Activated T-helper 1 cell treated with anti-CD3 and anti-CD28 coated beads, Interleukin-12 subunit alpha, Interleukin-12 subunit beta, Interleukin-2, Interleukin-4 antibody, amounts not matched to agents 30 ng/mL and 10 ng/mL and 1 ng/mL, durations not matched to agents 14 hours and 24 hours and 36 hours (primary cell): ENCODE measurements around the gene RASAL2. TPM values are rescaled to one million over a fixed set of nuclear protein-coding genes. Genes with fewer than 3 reads are reported as not detected.
"Not testable (repeated sequence)": the region's sequence is repeated elsewhere in the genome, so short reads cannot be mapped to it uniquely, and the experiment has no call there.

Experiments
- DNase-seq: peaks from one replicate; pipeline ENCODE4 v3.0.0; 2021; ENCODE audit warnings: low spot score
- H3K27ac Mint-ChIP-seq: one replicate; pipeline ENCODE4 v1.8.0; 2021; ENCODE audit warnings: mild to moderate bottlenecking, mixed read lengths
- H3K27me3 Mint-ChIP-seq: one replicate; pipeline ENCODE4 v1.8.0; 2022; ENCODE audit warnings: mild to moderate bottlenecking, moderate library complexity, mixed read lengths; ENCODE audit not compliant: insufficient read depth
- H3K36me3 Mint-ChIP-seq: one replicate; pipeline ENCODE4 v1.8.0; 2021; ENCODE audit warnings: low read depth, mixed read lengths
- H3K4me1 Mint-ChIP-seq: one replicate; pipeline ENCODE4 v1.8.0; 2021; ENCODE audit warnings: low read depth, mixed read lengths
- H3K4me3 Mint-ChIP-seq: one replicate; pipeline ENCODE4 v1.8.0; 2021; ENCODE audit warnings: mild to moderate bottlenecking, moderate library complexity, mixed read lengths
- H3K9me3 Mint-ChIP-seq: one replicate; pipeline ENCODE4 v1.8.0; 2021; ENCODE audit warnings: mixed read lengths
- intact Hi-C: fragments of 100-400 bp; cut with micrococcal nuclease; formaldehyde crosslinking; loops from one replicate; pipeline ENCODE4 v1.15.1; 2024
- total RNA-seq: library from RNA; stranded (reverse); gene quantifications from 2 replicates; pipeline ENCODE4 v1.2.3, GENCODE V29; 2022

RASAL2 gene
- total RNA-seq, 1 donor from 2014 or later: not detected

DNA sequence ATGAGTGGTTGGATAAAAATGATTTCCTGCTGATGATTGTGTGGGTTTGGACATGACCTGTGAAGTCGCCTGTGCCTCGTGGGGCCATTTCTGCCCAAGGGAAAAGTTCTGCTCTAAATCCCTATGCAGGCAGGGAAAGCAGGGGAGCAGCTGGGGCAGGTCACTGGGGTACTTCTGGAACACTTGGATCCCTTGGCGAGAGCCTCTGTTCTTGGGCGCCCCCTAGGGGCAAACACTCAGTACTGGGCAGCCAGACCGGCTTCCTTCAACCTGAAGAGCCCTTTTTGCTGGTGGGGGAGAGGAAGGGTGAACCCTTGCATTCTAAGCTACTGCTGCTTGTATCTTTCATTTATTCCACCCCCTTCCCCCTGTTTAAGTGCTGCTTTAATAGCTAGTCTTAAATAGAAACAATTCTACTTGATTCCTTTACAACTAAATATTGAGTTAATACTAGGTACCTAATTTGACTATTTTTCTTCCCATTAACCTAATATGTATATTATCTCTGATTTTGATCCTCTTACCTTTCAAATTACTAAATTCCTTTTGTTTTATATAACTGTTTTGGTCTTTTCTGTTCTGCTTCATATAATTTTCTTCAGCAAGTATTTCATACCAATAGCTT, 407.9 kb downstream of the RASAL2 start:
- intact Hi-C loops: loop anchor here (2.0 kb wide), 1 partner anchor 191 kb away; no protein-coding TSS in a partner anchor
- no peak overlapping the region for H3K27ac Mint-ChIP-seq
- H3K4me3 Mint-ChIP-seq: no peak overlapping the region
- H3K36me3 Mint-ChIP-seq: no peaks in the 10 kb centered on the region
- H3K9me3 Mint-ChIP-seq: no peaks in the 10 kb centered on the region
- peak; percentile 31 for DNase-seq
- no peaks in the 10 kb centered on the region for H3K4me1 Mint-ChIP-seq
- H3K27me3 Mint-ChIP-seq: no peaks in the 10 kb centered on the region

DNA sequence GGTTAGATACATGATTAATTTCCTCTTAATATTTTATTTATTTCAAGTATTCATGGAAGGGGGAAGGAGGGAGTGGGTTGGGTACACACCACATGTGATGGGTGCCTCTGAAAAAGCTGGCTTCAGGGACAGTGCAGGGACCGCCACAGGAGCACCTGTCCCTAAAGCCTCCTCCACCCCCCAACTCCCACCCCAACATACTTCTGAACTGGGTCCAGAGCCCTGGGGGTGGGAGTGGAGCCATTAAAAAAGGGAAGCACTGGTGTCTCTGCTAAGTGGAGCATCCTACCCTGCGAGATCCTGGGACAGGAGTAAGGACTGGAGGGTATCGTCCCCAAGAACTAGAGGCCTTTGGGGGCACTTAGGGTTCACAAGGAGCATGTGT, 408.4 kb downstream of the RASAL2 start:
- Mint-ChIP-seq H3K4me1 (no peaks in the 10 kb centered on the region), H3K27me3 (no peaks in the 10 kb centered on the region), H3K4me3 (no peak overlapping the region), H3K9me3 (no peaks in the 10 kb centered on the region), H3K27ac (no peak overlapping the region), H3K36me3 (no peaks in the 10 kb centered on the region)
- intact Hi-C loops: no loop called here
- no peak for DNase-seq

DNA sequence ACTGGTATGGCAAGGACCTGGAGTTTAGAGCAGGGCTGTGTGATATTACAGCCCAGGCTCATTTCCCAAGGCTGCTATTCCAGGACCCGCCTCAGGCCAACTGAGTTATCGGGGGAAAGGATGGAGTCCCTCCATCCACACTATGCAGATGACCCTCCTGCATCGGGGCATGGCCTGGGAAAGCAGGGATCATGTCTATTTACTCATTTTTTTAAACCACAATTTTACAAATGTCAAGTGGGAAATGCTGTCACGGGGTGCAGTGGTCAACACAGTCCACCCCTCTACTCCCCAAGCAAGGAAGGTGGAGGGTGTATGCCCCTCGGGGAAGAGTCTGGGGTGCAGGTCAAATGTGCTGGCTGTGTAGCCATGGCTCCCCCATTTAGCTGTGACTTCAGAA, 409.0 kb downstream of the RASAL2 start:
- Mint-ChIP-seq H3K27me3 (no peaks in the 10 kb centered on the region), H3K9me3 (no peaks in the 10 kb centered on the region), H3K27ac (no peak overlapping the region), H3K4me1 (no peaks in the 10 kb centered on the region), H3K36me3 (no peaks in the 10 kb centered on the region), H3K4me3 (no peak overlapping the region)
- intact Hi-C loops: no loop called here
- DNase-seq: no peak

DNA sequence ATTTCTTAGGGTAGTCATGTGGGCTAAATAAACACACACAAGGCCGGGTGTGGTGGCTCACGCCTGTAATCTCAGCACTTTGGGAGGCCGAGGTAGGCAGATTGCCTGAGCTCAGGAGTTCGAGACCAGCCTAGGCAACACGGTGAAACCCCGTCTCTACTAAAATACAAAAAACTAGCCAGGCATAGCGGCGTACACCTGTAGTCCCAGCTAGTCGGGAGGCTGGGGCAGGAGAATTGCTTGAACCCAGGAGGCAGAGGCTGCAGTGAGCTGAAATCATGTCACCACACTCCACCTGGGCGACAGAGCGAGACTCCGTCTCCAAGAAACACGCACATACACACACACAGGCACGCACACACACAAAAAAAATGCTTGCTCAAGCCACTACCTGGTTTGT, 409.4 kb downstream of the RASAL2 start:
- H3K27me3 Mint-ChIP-seq, H3K4me3 Mint-ChIP-seq, DNase-seq, H3K36me3 Mint-ChIP-seq, H3K4me1 Mint-ChIP-seq, intact Hi-C loops, H3K9me3 Mint-ChIP-seq, H3K27ac Mint-ChIP-seq: not testable (repeated sequence)

DNA sequence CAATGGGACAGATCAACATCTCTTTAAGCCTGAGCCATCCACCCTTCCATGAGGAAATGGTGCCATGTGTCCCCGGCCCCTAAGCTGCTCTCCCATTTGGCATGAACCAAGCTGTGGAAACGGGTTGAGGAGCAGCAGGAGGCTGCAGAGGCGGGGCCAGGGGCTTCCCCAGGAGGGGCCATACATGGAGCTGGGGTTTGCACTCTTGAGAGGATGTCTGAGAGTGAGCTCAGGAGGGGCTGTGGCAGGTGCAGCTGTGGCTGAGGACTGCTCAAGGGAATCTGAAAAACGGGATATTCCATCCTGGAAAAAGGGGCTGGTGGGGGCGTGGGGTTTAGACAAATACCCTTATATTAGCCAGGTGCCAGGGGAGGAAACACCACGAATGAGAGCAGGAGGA, 409.9 kb downstream of the RASAL2 start:
- no peak for DNase-seq
- no peaks in the 10 kb centered on the region for H3K27me3 Mint-ChIP-seq
- no peaks in the 10 kb centered on the region for H3K36me3 Mint-ChIP-seq
- no peak overlapping the region for H3K27ac Mint-ChIP-seq
- no peaks in the 10 kb centered on the region for H3K9me3 Mint-ChIP-seq
- no peak overlapping the region for H3K4me3 Mint-ChIP-seq
- intact Hi-C loops: no loop called here
- H3K4me1 Mint-ChIP-seq: no peaks in the 10 kb centered on the region

DNA sequence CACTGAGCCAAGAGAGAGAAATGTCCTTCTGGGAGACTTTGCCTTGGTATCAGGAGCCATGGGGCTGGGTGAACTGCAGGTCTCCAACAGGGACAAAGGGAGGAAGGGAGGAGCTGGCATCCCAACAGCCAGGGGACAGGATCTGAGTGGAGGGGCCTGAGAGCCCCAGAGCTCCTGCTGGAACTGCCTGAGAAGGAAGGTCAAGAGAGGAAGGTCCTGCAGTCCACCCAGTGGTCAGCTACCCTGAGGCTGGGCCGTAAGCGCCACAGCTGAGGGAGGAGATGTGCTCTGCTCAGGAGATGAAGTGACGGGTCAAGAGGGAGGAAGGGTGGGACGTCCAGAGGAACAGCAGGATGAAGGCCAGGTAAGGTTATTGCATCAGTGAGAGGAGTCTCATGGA, 410.4 kb downstream of the RASAL2 start:
- intact Hi-C loops: no loop called here
- Mint-ChIP-seq H3K4me1 (no peaks in the 10 kb centered on the region), H3K4me3 (no peak overlapping the region), H3K27me3 (no peaks in the 10 kb centered on the region), H3K36me3 (no peaks in the 10 kb centered on the region), H3K9me3 (no peaks in the 10 kb centered on the region), H3K27ac (no peak overlapping the region)
- DNase-seq: no peak

DNA sequence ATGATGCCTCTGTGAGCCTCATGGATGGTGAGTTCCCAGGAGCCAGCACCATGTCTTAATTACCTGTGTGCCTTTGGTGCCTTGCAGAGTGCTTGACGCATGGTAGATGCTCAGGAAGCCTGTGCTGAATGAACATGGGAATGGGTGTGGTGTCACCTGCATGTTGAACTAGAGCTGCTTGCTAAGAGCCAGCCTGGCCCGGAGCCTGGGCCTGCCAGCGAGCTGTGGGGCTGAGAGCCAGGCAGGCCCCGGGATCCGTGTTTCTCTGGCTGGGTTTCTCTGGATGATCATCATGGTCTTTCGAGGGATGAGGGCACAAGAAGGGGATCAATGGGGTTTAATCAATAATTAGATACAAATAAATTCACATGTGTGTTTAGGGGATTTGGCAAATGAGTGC, 412.3 kb downstream of the RASAL2 start:
- H3K9me3 Mint-ChIP-seq: no peaks in the 10 kb centered on the region
- no peak overlapping the region for H3K4me3 Mint-ChIP-seq
- no peak overlapping the region for H3K27ac Mint-ChIP-seq
- intact Hi-C loops: no loop called here
- no peaks in the 10 kb centered on the region for H3K27me3 Mint-ChIP-seq
- no peaks in the 10 kb centered on the region for H3K4me1 Mint-ChIP-seq
- H3K36me3 Mint-ChIP-seq: no peaks in the 10 kb centered on the region
- DNase-seq: no peak

DNA sequence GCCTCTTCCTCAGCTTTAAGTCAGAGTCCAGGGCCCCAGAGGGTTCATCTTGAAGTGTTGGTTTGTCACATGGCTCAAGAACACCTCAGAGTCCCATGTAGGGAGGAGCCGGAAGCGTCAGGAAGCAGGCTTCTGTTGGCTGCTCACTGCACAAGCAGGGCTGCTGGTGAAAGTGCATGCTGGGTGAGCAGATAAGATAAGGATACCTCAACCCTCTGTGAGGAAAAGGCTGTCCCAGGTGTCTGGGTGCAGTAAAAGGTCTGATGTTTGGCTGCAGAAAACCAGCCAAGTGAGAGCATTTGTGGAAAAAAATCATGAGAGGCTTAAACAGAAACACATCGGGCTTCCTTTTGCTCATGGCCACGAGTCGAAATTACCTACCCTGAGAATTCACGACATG, 412.8 kb downstream of the RASAL2 start:
- H3K27me3 Mint-ChIP-seq: no peaks in the 10 kb centered on the region
- H3K9me3 Mint-ChIP-seq: no peaks in the 10 kb centered on the region
- intact Hi-C loops: no loop called here
- no peak for DNase-seq
- H3K27ac Mint-ChIP-seq: no peak overlapping the region
- H3K36me3 Mint-ChIP-seq: no peaks in the 10 kb centered on the region
- no peak overlapping the region for H3K4me3 Mint-ChIP-seq
- no peaks in the 10 kb centered on the region for H3K4me1 Mint-ChIP-seq

DNA sequence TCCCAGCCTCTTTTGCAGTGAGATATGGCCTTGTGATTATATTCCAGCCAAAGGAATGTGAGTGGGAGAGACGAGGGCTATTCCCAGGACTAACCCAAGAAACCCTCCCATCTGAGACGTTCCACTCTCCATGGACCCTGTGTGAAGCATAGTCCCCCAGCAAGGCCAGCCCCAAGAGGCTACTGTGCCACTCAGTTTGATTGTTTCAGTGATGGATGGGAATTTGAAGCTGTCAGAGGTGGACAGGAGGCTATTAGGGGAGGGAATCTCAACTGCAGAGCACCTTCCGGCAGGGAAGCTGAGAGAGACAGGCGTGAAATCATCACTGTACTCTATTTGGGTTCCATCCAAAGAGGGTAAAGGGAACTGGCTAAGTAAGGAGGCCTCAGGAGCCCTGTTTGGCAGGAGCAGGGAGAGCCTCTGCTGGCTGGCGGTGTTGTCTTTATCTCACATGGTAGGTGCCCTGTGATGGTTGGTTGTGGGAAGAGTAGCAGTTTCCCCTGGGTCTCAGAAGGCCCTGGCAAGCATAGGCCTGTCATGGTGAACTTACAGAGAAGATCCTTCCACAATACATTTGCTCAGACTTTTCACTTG, 415.6 kb downstream of the RASAL2 start:
- Mint-ChIP-seq H3K4me3 (no peak overlapping the region), H3K27ac (no peak overlapping the region), H3K36me3 (no peaks in the 10 kb centered on the region), H3K27me3 (no peaks in the 10 kb centered on the region), H3K9me3 (no peaks in the 10 kb centered on the region), H3K4me1 (no peaks in the 10 kb centered on the region)
- intact Hi-C loops: no loop called here
- no peak for DNase-seq

DNA sequence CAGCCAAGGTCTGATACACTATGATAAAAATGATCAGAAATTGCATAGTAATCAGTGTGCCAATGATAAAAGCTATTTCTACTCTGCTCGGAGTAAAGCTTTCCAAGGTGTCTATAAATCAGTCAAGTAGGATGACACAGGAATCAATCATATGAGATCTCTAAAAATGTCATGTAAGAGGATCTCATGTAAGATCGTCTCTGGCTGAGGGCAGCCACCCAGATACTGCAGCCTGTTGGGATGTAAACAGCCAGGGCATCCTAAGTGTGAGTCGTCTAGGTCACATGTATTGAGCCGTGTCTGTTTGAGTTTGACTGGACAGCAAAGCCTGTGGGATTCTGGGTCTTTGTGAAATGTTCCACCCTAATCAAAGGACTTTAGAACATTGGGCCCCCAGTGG, 416.3 kb downstream of the RASAL2 start:
- Mint-ChIP-seq H3K27me3 (peaks cover 1% of the 10 kb centered on the region), H3K9me3 (no peaks in the 10 kb centered on the region), H3K4me1 (no peaks in the 10 kb centered on the region), H3K36me3 (no peaks in the 10 kb centered on the region), H3K4me3 (no peak overlapping the region), H3K27ac (no peak overlapping the region)
- intact Hi-C loops: no loop called here
- no peak for DNase-seq

DNA sequence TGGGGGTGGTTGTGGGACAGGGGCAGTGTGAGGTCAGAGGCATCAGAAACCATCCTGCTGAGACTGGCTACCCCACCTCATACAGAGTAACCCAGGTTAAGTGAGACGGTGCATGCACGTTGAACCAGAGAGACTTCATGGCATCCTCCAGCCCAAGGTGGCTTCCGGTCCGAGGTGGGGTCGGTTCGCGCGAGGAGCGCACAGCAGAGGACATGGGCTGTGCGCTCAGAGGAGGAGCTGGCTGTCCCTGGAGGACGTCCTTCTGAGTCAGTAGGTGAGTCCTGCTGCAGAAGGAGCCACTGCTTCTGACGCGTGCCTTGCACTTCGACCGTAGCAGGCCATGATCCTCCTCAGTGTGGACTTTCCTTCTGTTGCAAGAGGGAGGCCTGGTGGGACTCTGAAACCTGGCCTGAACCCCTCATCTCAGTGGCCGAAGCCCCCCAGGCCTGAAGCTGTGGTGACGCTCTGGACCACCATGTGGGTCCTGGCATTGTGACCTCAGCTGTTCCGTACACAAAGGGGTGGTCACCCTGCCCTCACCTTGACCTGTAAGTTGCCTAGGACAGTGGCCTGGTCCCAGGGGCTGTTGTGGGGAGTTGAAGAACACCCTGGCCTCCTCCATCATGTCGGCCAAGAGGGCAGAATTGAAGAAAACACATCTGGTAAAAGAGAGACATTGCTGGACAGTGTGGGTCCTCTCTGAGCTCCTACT, 418.8 kb downstream of the RASAL2 start, which contains the start of gene TEX35:
TEX35 (plus strand) TSS at position 544 of the 712 bp plus-strand sequence; CDS start at position 624, 80 bp downstream.
- H3K4me3 Mint-ChIP-seq: no peak within 1 kb of the TSS
- intact Hi-C loops: no loop called here
- no peaks in the 10 kb centered on the region for H3K9me3 Mint-ChIP-seq
- no peaks in the 10 kb centered on the region for H3K36me3 Mint-ChIP-seq
- peaks cover 3% of the 10 kb centered on the region for H3K27me3 Mint-ChIP-seq
- no peak within 1 kb of the TSS for H3K27ac Mint-ChIP-seq
- no peaks in the 10 kb centered on the region for H3K4me1 Mint-ChIP-seq
- no peak for DNase-seq

DNA sequence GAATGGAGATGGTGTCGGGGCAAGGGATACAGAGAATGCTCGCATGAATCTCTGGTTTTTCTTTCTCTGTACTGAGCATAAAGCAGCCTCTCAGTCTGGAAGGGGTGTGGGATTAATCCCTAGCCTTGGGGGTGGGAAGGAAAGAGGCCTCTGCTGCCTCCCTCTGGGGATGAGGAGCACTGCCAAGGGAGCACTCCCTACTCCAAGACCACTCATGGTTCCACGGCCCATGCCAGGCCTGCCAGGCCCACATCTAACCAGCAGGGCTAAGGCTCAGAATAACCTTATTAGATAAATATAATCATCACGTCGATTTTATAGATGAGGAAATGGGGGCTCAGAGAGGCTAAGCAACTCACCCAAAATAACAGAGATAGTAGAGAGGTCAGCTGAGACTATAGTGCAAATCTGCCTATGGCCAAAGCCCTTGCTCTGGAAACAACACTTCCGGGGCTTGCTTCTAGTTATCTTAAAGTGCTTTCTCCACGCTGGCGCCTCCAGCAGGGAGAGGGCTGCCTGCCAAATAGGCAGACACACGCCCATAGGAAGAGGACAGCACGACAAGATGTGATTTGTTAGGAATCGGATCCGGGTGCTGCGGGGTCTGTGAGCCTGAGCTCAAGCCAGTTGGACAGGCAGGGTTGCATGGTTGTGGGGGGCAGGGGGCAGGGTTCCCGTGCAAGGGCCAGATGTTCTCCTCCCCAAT, 419.5 kb downstream of the RASAL2 start:
- peaks cover 3% of the 10 kb centered on the region for H3K27me3 Mint-ChIP-seq
- DNase-seq: no peak
- H3K36me3 Mint-ChIP-seq: no peaks in the 10 kb centered on the region
- no peak overlapping the region for H3K27ac Mint-ChIP-seq
- no peak overlapping the region for H3K4me3 Mint-ChIP-seq
- no peaks in the 10 kb centered on the region for H3K9me3 Mint-ChIP-seq
- intact Hi-C loops: no loop called here
- H3K4me1 Mint-ChIP-seq: no peaks in the 10 kb centered on the region

DNA sequence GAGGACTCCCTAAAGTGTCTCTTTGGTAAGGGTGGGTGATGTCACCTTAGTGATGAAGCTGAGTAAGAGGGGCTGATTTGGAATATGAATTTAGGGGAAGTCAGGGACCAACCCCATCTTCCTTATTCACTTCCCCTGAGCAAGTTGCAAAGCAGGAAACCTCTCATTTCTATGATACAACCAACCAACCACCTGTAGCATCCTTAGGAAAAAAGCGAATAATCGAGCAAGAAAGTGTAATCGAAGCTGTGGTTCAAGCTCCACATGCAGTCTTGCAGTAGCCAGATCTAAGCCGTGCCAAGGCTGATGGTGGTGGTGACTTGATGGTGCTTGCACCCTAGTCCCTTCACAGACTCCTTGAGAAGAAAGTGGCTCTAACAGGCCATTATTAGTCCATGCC, 422.2 kb downstream of the RASAL2 start:
- intact Hi-C loops: no loop called here
- H3K4me3 Mint-ChIP-seq: no peak overlapping the region
- no peaks in the 10 kb centered on the region for H3K9me3 Mint-ChIP-seq
- no peak overlapping the region for H3K27ac Mint-ChIP-seq
- H3K36me3 Mint-ChIP-seq: no peaks in the 10 kb centered on the region
- no peak for DNase-seq
- peaks cover 4% of the 10 kb centered on the region for H3K27me3 Mint-ChIP-seq
- no peaks in the 10 kb centered on the region for H3K4me1 Mint-ChIP-seq
